HepG2 (cell line): ENCODE measurements around the gene NXN.

ENCODE experiments used
- ATF1 ChIP-seq: IDR thresholded peaks from 2 replicates; pipeline ENCODE4 v1.6.1; 2016; ENCODE audit warnings: mild to moderate bottlenecking, control low read depth
- CREM ChIP-seq, 2 experiments: sonication (generic) in 1 of 2; formaldehyde crosslinking in 1 of 2; IDR thresholded peaks; 2 replicates each; pipeline versions ENCODE4 v1.4.0 to v1.6.1; 2016 to 2020; ENCODE audit warnings: antibody characterized with exemption in 1 of 2, mild to moderate bottlenecking in 1 of 2, missing genetic modification reagents in 1 of 2
- FOXA3 ChIP-seq: IDR thresholded peaks from 2 replicates; pipeline ENCODE4 v1.6.1; 2016; ENCODE audit warnings: missing genetic modification reagents, missing compliant biosample characterization
- KAT7 ChIP-seq: IDR thresholded peaks from 2 replicates; pipeline ENCODE4 v1.6.1; 2018; ENCODE audit warnings: borderline replicate concordance, missing compliant biosample characterization
- PTBP1 ChIP-seq: fragments of 200-400 bp; formaldehyde crosslinking; IDR thresholded peaks from 2 replicates; pipeline ENCODE4 v1.6.1; 2018; ENCODE audit warnings: low read length, low read depth; ENCODE audit not compliant: poor library complexity, severe bottlenecking
- SATB2 ChIP-seq: sonication (generic); formaldehyde crosslinking; IDR thresholded peaks from 2 replicates; pipeline ENCODE4 v1.5.0; 2020; ENCODE audit warnings: missing genetic modification reagents
- SETDB1 ChIP-seq: sonication (generic); formaldehyde crosslinking; IDR thresholded peaks from 2 replicates; pipeline ENCODE4 v1.5.1; 2020; ENCODE audit warnings: missing genetic modification reagents, mild to moderate bottlenecking, borderline replicate concordance
- SMAD9 ChIP-seq: sonication (generic); formaldehyde crosslinking; IDR thresholded peaks from 2 replicates; pipeline ENCODE4 v1.5.1; 2020; ENCODE audit warnings: mild to moderate bottlenecking, missing genetic modification reagents
- TBL1XR1 ChIP-seq: fragments of 150-350 bp; IDR thresholded peaks from 2 replicates; pipeline ENCODE4 v1.6.1; 2014; ENCODE audit warnings: borderline replicate concordance, low read length; ENCODE audit not compliant: partially characterized antibody
- ZNF138 ChIP-seq: sonication (generic); formaldehyde crosslinking; IDR thresholded peaks from 2 replicates; pipeline ENCODE4 v1.5.0; 2020; ENCODE audit warnings: mild to moderate bottlenecking, low read depth, missing genetic modification reagents
- ZNF335 ChIP-seq: sonication (generic); formaldehyde crosslinking; IDR thresholded peaks from 2 replicates; pipeline ENCODE4 v1.4.0; 2020; ENCODE audit warnings: missing genetic modification reagents
- TF ChIP-seq, protein P1 (sequence below): sonication (generic); formaldehyde crosslinking; IDR thresholded peaks from 2 replicates; pipeline ENCODE4 v1.5.0; 2020; ENCODE audit warnings: mild to moderate bottlenecking, missing genetic modification reagents, moderate library complexity
- TF ChIP-seq, protein P2 (sequence below): sonication (generic); formaldehyde crosslinking; IDR thresholded peaks from 2 replicates; pipeline ENCODE4 v1.4.0; 2020; ENCODE audit warnings: missing genetic modification reagents

DNA sequence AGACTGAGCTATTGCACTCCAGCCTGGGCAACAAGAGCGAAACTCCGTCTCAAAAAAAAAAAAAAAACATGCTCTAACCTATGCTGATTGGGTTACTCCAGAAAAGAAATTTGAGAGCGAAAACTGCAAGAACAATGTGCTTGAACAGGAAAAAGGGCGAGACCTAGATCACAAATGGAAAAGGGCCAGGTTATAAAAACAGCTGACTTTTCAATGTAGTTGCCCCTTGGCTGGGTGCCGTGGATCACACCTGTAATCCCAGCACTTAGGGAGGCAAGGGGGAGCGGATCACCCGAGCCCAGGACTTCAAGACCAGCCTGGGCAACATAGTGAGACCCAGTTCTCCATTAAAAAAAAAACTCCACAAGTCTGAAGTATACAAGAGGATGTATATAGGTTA, 148.6 kb downstream of the NXN start:
- TF ChIP-seq SETDB1 (CRISPR knock-in tag): no peak
- TF ChIP-seq, protein P1, sequence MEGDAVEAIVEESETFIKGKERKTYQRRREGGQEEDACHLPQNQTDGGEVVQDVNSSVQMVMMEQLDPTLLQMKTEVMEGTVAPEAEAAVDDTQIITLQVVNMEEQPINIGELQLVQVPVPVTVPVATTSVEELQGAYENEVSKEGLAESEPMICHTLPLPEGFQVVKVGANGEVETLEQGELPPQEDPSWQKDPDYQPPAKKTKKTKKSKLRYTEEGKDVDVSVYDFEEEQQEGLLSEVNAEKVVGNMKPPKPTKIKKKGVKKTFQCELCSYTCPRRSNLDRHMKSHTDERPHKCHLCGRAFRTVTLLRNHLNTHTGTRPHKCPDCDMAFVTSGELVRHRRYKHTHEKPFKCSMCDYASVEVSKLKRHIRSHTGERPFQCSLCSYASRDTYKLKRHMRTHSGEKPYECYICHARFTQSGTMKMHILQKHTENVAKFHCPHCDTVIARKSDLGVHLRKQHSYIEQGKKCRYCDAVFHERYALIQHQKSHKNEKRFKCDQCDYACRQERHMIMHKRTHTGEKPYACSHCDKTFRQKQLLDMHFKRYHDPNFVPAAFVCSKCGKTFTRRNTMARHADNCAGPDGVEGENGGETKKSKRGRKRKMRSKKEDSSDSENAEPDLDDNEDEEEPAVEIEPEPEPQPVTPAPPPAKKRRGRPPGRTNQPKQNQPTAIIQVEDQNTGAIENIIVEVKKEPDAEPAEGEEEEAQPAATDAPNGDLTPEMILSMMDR: no peak
- TF ChIP-seq CREM (IDR thresholded peaks at IDR 0.05): no peak
- no peak for TF ChIP-seq CREM (CRISPR knock-in tag; IDR thresholded peaks at IDR 0.05)
- no peak for TF ChIP-seq FOXA3 (CRISPR knock-in tag)
- TF ChIP-seq SATB2 (CRISPR knock-in tag): no peak
- TF ChIP-seq ZNF335 (CRISPR knock-in tag): no peak
- TF ChIP-seq PTBP1: no peak
- TF ChIP-seq ZNF138: no peak
- TF ChIP-seq, protein P2, sequence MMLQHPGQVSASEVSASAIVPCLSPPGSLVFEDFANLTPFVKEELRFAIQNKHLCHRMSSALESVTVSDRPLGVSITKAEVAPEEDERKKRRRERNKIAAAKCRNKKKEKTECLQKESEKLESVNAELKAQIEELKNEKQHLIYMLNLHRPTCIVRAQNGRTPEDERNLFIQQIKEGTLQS (CRISPR knock-in tag): no peak
- TF ChIP-seq TBL1XR1: no peak
- TF ChIP-seq KAT7: no peak
- TF ChIP-seq ATF1: no peak
- TF ChIP-seq SMAD9 (CRISPR knock-in tag): no peak
